NK-92 treated with Interleukin-12 subunit alpha and Interleukin-12 subunit beta, amount 100 ng/mL, for 24 hours (cell line): ENCODE data around the gene RRM1.

ENCODE experiments used
- DNase-seq: peaks from one replicate; lab custom pipeline; 2025; lab: John Stamatoyannopoulos, UW

The RRM1 gene

DNA sequence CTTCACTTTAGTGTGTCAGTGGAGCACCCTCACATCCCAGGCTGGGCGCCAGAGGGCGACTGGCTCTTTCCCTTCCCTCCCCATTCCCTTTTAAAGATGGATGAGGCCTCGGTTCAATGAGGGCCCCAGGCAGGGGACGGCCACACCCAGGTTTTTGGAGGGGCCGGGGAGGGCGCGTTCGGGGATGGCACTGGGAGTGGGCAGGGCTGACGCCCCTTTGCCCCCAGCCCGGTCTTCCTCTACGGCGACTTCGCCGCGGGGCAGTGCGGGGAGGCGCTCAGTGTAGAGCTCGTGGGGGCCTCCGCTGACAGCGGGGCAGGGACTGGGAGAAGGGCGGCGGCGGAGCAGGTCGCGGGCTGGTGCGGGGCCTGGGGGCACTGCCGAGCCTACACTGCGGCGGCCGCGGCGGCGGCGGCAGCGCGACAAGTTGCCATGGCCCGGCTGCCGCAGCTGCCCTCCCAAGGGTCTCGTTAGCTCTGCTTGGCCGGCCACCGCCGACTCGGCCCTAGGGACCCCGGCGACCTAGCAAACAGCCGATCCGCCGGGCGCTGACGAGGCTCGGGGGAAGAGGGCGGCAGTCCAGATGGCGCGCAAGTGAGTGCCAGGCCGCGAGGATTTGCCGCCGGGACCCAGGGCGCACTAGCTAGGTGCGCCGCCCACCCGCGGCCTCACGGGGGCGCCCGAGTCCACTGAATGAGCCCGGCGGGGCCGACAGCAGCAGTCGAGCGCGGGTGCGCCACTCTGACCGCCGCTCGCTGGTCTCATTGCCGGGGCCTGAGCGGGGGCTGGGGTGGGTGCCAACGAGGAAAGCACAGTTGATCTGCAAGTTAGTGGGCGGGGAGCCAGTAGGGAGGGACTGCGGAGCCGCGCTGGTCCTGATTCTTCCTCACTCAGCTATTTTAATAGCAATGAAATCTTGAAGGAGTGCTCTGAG is 92.7 kb downstream of the RRM1 start:
- peak; percentile 22 for DNase-seq
